HTERT RPE-1 (cell line): ENCODE data around the gene GOSR1.
"Not testable (repeated sequence)": the region's sequence is repeated elsewhere in the genome, so short reads cannot be mapped to it uniquely, and the experiment has no call there.

Source experiments
- in situ Hi-C: fragments of 300-500 bp; cut with MboI; formaldehyde crosslinking; loops from 4 replicates; pipeline ENCODE4 v1.14.3; 2020; ENCODE audit warnings: low sequenced_read_pairs

GOSR1 gene

GRCh38 chr17:30573603-30574175, 96.5 kb downstream of the GOSR1 start:
- in situ Hi-C loops, result no loop called here

- in situ Hi-C loops, result not testable (repeated sequence)
Observed at GRCh38 chr17:30574309-30574708, 97.1 kb downstream of the GOSR1 start.

GRCh38 chr17:30574806-30575205, 97.6 kb downstream of the GOSR1 start:
- in situ Hi-C loops, result not testable (repeated sequence)

- in situ Hi-C loops, result not testable (repeated sequence)
Observed at GRCh38 chr17:30575648-30576325, 98.6 kb downstream of the GOSR1 start.

- in situ Hi-C loops, result no loop called here
Observed at GRCh38 chr17:30576326-30576861, 99.2 kb downstream of the GOSR1 start.
